HG02943 (cell line): ENCODE results near the gene RHAG.

ENCODE experiments used
- ATAC-seq: cut with Tn5 transposase; IDR thresholded peaks from one replicate; pipeline ENCODE4 v1.9.1; 2021; ENCODE audit warnings: mild to moderate bottlenecking, low read depth, moderate library complexity; ENCODE audit not compliant: unreplicated experiment

RHAG gene

GRCh38 chr6:49570474-49571079 is 66.1 kb downstream of the RHAG start:
- ATAC-seq, result no peak

GRCh38 chr6:49565855-49566254 is 70.8 kb downstream of the RHAG start:
- ATAC-seq, result no peak

GRCh38 chr6:49565261-49565660 is 71.4 kb downstream of the RHAG start:
- no peak for ATAC-seq

GRCh38 chr6:49564552-49564951 is 72.1 kb downstream of the RHAG start:
- no peak for ATAC-seq

GRCh38 chr6:49563006-49563886 is 73.4 kb downstream of the RHAG start:
- no peak for ATAC-seq

GRCh38 chr6:49558238-49558637 is 78.4 kb downstream of the RHAG start:
- ATAC-seq, result no peak

GRCh38 chr6:49557177-49557576 is 79.5 kb downstream of the RHAG start:
- ATAC-seq, result no peak

GRCh38 chr6:49556429-49556837 is 80.2 kb downstream of the RHAG start:
- no peak for ATAC-seq

GRCh38 chr6:49555951-49556350 is 80.7 kb downstream of the RHAG start:
- ATAC-seq, result no peak
